Subcutaneous adipose tissue (tissue), 4 donors: Measurements from ENCODE around the gene AK8. TPM values are rescaled to one million over a fixed set of nuclear protein-coding genes. Genes with fewer than 3 reads are reported as not detected.

Source experiments
- CTCF ChIP-seq: fragments of 450-650 bp; IDR thresholded peaks from one replicate; pipeline ENCODE4 v1.5.1; 2016; ENCODE audit warnings: low read depth, mild to moderate bottlenecking, control low read depth, antibody characterized with exemption, moderate library complexity
- total RNA-seq, 4 donors: library from RNA; depleted of rRNA; stranded (reverse); fragments of >200 nt; gene quantifications; one replicate each; pipeline ENCODE4 v1.1.0, GENCODE V29; 2016

AK8 gene
- total RNA-seq, 4 donors from 2014 or later = 0.68 to 1.3 (median 1.1) TPM

GRCh38 chr9:132753593-132753880 lies 124.5 kb downstream of the AK8 start:
- TF ChIP-seq CTCF = no peak

- no peak for TF ChIP-seq CTCF
Observed at GRCh38 chr9:132752877-132753592, 125.0 kb downstream of the AK8 start.

- TF ChIP-seq CTCF = no peak
Observed at GRCh38 chr9:132750668-132751067, 127.4 kb downstream of the AK8 start.

GRCh38 chr9:132749306-132749705 lies 128.8 kb downstream of the AK8 start:
- TF ChIP-seq CTCF = no peak

GRCh38 chr9:132748450-132748849 lies 129.6 kb downstream of the AK8 start:
- no peak for TF ChIP-seq CTCF

- no peak for TF ChIP-seq CTCF
Observed at GRCh38 chr9:132745756-132746709, 132.1 kb downstream of the AK8 start.
